IMR-90 (cell line): ENCODE results near the gene TTC21B. TPM values are rescaled to one million over a fixed set of nuclear protein-coding genes. Genes with fewer than 3 reads are reported as not detected.

Source experiments
- polyA plus RNA-seq, 3 experiments: library from polyadenylated mRNA; depleted of rRNA; stranded (reverse); fragments of >200 nt; gene quantifications; 2 replicates each; pipeline ENCODE4 v1.2.3, GENCODE V29; 2012; ENCODE audit warnings: low replicate concordance in 1 of 3
- total RNA-seq: library from RNA; depleted of rRNA; stranded (reverse); fragments of >200 nt; gene quantifications from 2 replicates; pipeline ENCODE4 v1.2.3, GENCODE V29; 2012; rRNA removed

Gene TTC21B
- total and polyA plus RNA-seq, 2 of the 4 experiments (the other 2 are of a cell fraction) = 8.0 to 17.2 TPM

Other genes starting within 250 kb of the TTC21B start
- 2.0 and 4.4 TPM in 2 replicates for gene GALNT3, start 159.5 kb downstream of the TTC21B start, total RNA-seq
- 0.76 and 1.1 TPM in 2 replicates for gene GALNT3, start 159.5 kb downstream of the TTC21B start, polyA plus RNA-seq (2012; rRNA removed)
- gene SCN1A, start 174.2 kb upstream of the TTC21B start, total RNA-seq = under 0.01 TPM in 2 replicates
- gene SCN1A, start 174.2 kb upstream of the TTC21B start, polyA plus RNA-seq (2012; rRNA removed) = not detected in 2 replicates